ENCODE data around the gene ABCC1. TPM values are rescaled to one million over a fixed set of nuclear protein-coding genes. Genes with fewer than 3 reads are reported as not detected.

The ABCC1 gene
- total RNA-seq, 2 donors from 2014 or later: 22.0 to 22.2 TPM

GRCh38 chr16:16076423-16076813, 127.0 kb downstream of the ABCC1 start:
- no peak for TF ChIP-seq CTCF (IDR thresholded peaks at IDR 0.05)
- Histone ChIP-seq H3K36me3 (no peaks in the 10 kb centered on the region), H3K4me1 (no peaks in the 10 kb centered on the region), H3K9ac (ENCODE audit: low read depth in 2 of 2, low read length in 2 of 2) (no peak overlapping the region), H3K9me3 (no peaks in the 10 kb centered on the region), H3K4me3 (no peak overlapping the region), H3K27me3 (no peaks in the 10 kb centered on the region), H3K27ac (peak overlapping the region; percentile 2)
- no peak for DNase-seq
- intact Hi-C loops (cut with DNase I): no loop called here

GRCh38 chr16:16080465-16081065, 131.1 kb downstream of the ABCC1 start:
- no peaks in the 10 kb centered on the region for H3K27me3 ChIP-seq
- intact Hi-C loops (cut with DNase I): no loop called here
- no peaks in the 10 kb centered on the region for H3K9me3 ChIP-seq
- H3K36me3 ChIP-seq: peaks cover 9% of the 10 kb centered on the region
- H3K9ac ChIP-seq (ENCODE audit: low read depth in 2 of 2, low read length in 2 of 2): no peak overlapping the region
- no peak overlapping the region for H3K27ac ChIP-seq
- no peak for DNase-seq
- no peaks in the 10 kb centered on the region for H3K4me1 ChIP-seq
- no peak overlapping the region for H3K4me3 ChIP-seq
- TF ChIP-seq CTCF (IDR thresholded peaks at IDR 0.05): no peak

- no peak for TF ChIP-seq CTCF (IDR thresholded peaks at IDR 0.05)
- H3K4me1 ChIP-seq: no peaks in the 10 kb centered on the region
Observed at GRCh38 chr16:16081141-16081540, 131.7 kb downstream of the ABCC1 start.

GRCh38 chr16:16082255-16082654, 132.8 kb downstream of the ABCC1 start:
- H3K27me3 ChIP-seq: no peaks in the 10 kb centered on the region
- no peak for DNase-seq
- H3K36me3 ChIP-seq: peaks cover 9% of the 10 kb centered on the region
- H3K27ac ChIP-seq: no peak overlapping the region
- intact Hi-C loops (cut with DNase I): no loop called here
- H3K9ac ChIP-seq (ENCODE audit: low read depth in 2 of 2, low read length in 2 of 2): no peak overlapping the region
- H3K4me3 ChIP-seq: no peak overlapping the region
- TF ChIP-seq CTCF (IDR thresholded peaks at IDR 0.05): no peak
- H3K4me1 ChIP-seq: no peaks in the 10 kb centered on the region
- H3K9me3 ChIP-seq: no peaks in the 10 kb centered on the region

More at GRCh38 chr16:16081141-16081540, 131.7 kb downstream of the ABCC1 start:
- Histone ChIP-seq H3K27ac (no peak overlapping the region), H3K9ac (ENCODE audit: low read depth in 2 of 2, low read length in 2 of 2) (no peak overlapping the region), H3K4me3 (no peak overlapping the region), H3K36me3 (peaks cover 9% of the 10 kb centered on the region), H3K9me3 (no peaks in the 10 kb centered on the region), H3K27me3 (no peaks in the 10 kb centered on the region)
- DNase-seq: no peak
- intact Hi-C loops (cut with DNase I): no loop called here

- no peak overlapping the region for H3K9ac ChIP-seq (ENCODE audit: low read depth in 2 of 2, low read length in 2 of 2)
- peaks cover 9% of the 10 kb centered on the region for H3K36me3 ChIP-seq
- H3K27ac ChIP-seq: no peak overlapping the region
- H3K4me3 ChIP-seq: no peak overlapping the region
- intact Hi-C loops (cut with DNase I): no loop called here
- no peak for TF ChIP-seq CTCF (IDR thresholded peaks at IDR 0.05)
- no peaks in the 10 kb centered on the region for H3K4me1 ChIP-seq
- H3K9me3 ChIP-seq: no peaks in the 10 kb centered on the region
- no peak for DNase-seq
- no peaks in the 10 kb centered on the region for H3K27me3 ChIP-seq
Observed at GRCh38 chr16:16083421-16084156, 134.2 kb downstream of the ABCC1 start.

All from colonic mucosa (tissue), 4 donors.